Psoas muscle (tissue), 8 donors: ENCODE data around the gene ZNF414. TPM values are rescaled to one million over a fixed set of nuclear protein-coding genes. Genes with fewer than 3 reads are reported as not detected.

Source experiments
- ATAC-seq, 4 donors: fragments of 200-7000 bp; cut with Tn5 transposase; one replicate each; pipeline ENCODE4 v1.9.1; 2020; ENCODE audit warnings: moderate library complexity in 3 of 4, mild to moderate bottlenecking in 2 of 4
- DNase-seq, 2 donors: peaks; one replicate each; pipeline ENCODE4 v3.0.0-alpha.2; 2020
- H3K27ac ChIP-seq: fragments of 200-600 bp; one replicate; pipeline ENCODE4 v1.8.0; 2022
- H3K27me3 ChIP-seq, 3 donors: fragments of 200-600 bp in 1 of 3; one replicate each; pipeline versions ENCODE4 v1.6.1 to v1.8.0; 2013 to 2022; ENCODE audit warnings: low read length in 2 of 3, mild to moderate bottlenecking in 2 of 3, moderate library complexity in 1 of 3; ENCODE audit not compliant: insufficient read depth in 3 of 3
- H3K36me3 ChIP-seq, 2 donors: fragments of 200-600 bp in 1 of 2; one replicate each; pipeline versions ENCODE4 v1.6.1 to v1.8.0; 2013 to 2022; ENCODE audit warnings: low read depth in 1 of 2, mild to moderate bottlenecking in 1 of 2, moderate library complexity in 1 of 2; ENCODE audit not compliant: insufficient read depth in 1 of 2
- H3K4me1 ChIP-seq: fragments of 200-600 bp; one replicate; pipeline ENCODE4 v1.8.0; 2022
- H3K4me3 ChIP-seq: fragments of 200-600 bp; one replicate; pipeline ENCODE4 v1.8.0; 2022; ENCODE audit warnings: mild to moderate bottlenecking
- H3K9me3 ChIP-seq: fragments of 200-600 bp; one replicate; pipeline ENCODE4 v1.8.0; 2022
- CTCF ChIP-seq: fragments of 200-600 bp; IDR thresholded peaks from one replicate; pipeline ENCODE4 v1.8.0; 2022; ENCODE audit warnings: antibody characterized with exemption
- WGBS, 3 donors: extraction: QIAGEN DNeasy Blood & Tissue Kit; methylation state at CpG; one replicate each; pipeline versions ENCODE4 v1.1.6 to v1.1.7; 2013; 5-methylcytosine and 5-hydroxymethylcytosine counted together
- intact Hi-C, 2 donors: fragments of 100-400 bp; cut with DNase I; formaldehyde crosslinking; loops; one replicate each; pipeline versions ENCODE4 v1.11.0 to v1.14.2; 2022
- polyA plus RNA-seq, 3 donors: library from polyadenylated mRNA; stranded (reverse); fragments of 200-250 nt; gene quantifications; one replicate each; pipeline ENCODE4 v1.2.3, GENCODE V29; 2013
- total RNA-seq, 4 donors: library from RNA; stranded (reverse); fragmentation: NEBNext Ultra II Directional in 2 of 4; extraction: Animal tissue kit (Norgen Biotek cat#: 25700) in 2 of 4; gene quantifications; one replicate each; pipeline versions ENCODE4 v1.2.1 to v1.2.4, GENCODE V29; 2021 to 2023
- donor health status: healthy with polysubstance abuse.
- donor health status: DM: no; HTN: no; CAD: no; lungs with moderate emphysema.
- donor health status: Bipolar disorder and iron deficiency.
- donor health status: healthy.
- donor health status: DM: yes; HTN: yes; CAD: no.
- donor health status: DM: no; HTN: no; CAD: no.
- donor health status: DM: no; HTN: no; CAD: no.
- donor health status: DM: yes; HTN: yes; CAD: no.

ZNF414 gene
- total and polyA plus RNA-seq, 7 donors, result 10.4 to 21.6 (median 17.8) TPM

- intact Hi-C loops, result no loop called here
- no peak for DNase-seq
- no peaks in the 10 kb centered on the region for H3K27me3 ChIP-seq
- H3K4me1 ChIP-seq, result no peaks in the 10 kb centered on the region
- H3K4me3 ChIP-seq, result no peak overlapping the region
- 81 to 86% (median 85%) methylated on average over 38 to 41 of the region's 41 CpGs for WGBS, 3 donors
- no peak overlapping the region for H3K27ac ChIP-seq
- H3K36me3 ChIP-seq, result no peaks in the 10 kb centered on the region
- no peak for TF ChIP-seq CTCF
- no peak for ATAC-seq
- no peaks in the 10 kb centered on the region for H3K9me3 ChIP-seq
Observed at GRCh38 chr19:8499048-8499833, 14.7 kb downstream of the ZNF414 start.

DNA sequence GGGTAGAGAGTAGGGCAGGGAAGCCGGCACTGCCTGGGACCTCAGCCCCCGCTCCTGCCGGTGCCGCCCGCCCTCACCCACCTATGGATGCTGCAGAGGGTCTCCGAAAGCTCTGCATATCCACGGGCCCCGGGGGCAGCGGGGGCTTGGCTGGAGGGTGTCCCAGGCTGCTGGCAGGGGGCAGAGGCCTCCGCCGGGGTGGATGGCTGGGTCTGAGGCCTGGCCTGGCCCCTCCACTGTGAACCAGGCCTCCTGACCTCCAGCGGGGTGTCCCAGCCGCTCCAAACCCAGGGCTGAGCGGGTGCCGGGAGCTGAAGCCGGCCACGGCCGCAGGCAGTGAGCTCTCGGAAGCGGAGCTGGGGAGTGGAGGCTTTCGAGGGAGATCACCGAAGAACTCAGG, 15.7 kb downstream of the ZNF414 start:
- no peak for ATAC-seq
- H3K36me3 ChIP-seq, result no peaks in the 10 kb centered on the region
- intact Hi-C loops, result no loop called here
- no peaks in the 10 kb centered on the region for H3K4me1 ChIP-seq
- no peaks in the 10 kb centered on the region for H3K27me3 ChIP-seq
- H3K27ac ChIP-seq, result no peak overlapping the region
- no peak for DNase-seq
- WGBS, 3 donors, result 82 to 87% (median 85%) methylated on average over 21 to 22 of the region's 22 CpGs
- H3K4me3 ChIP-seq, result no peak overlapping the region
- TF ChIP-seq CTCF, result no peak
- no peaks in the 10 kb centered on the region for H3K9me3 ChIP-seq

- Histone ChIP-seq H3K4me1 (no peaks in the 10 kb centered on the region), H3K27me3 (no peaks in the 10 kb centered on the region), H3K36me3 (peaks cover 0 to 5% of the 10 kb centered on the region in 2 donors), H3K27ac (no peak overlapping the region), H3K4me3 (no peak overlapping the region), H3K9me3 (no peaks in the 10 kb centered on the region)
- WGBS, 3 donors, result 70 to 77% (median 76%) methylated on average over 7 of the region's 7 CpGs
- no peak for ATAC-seq
- intact Hi-C loops, result no loop called here
- TF ChIP-seq CTCF, result no peak
- no peak for DNase-seq
Observed at GRCh38 chr19:8494158-8494557, 19.8 kb downstream of the ZNF414 start.

DNA sequence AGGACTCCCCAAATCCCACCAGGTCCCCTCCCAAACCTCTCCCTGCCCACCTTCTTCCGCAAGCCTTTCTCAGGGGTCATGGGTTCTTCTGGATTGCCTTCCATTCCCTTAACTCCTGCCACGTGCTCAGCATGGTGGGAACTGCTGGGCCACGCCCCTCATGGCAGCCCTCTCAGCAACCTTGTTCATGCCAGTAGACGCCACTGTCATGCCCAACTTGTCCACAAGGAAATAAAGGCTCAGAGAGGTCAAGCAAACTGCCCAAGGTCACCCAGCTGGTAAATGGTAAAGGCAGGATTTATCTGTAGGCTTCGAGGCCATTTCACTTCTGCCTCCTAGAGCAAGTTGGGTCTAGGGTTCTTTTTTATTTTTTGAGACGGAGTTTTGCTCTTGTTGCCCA, 22.4 kb downstream of the ZNF414 start:
- H3K9me3 ChIP-seq, result no peaks in the 10 kb centered on the region

More for the DNA sequence above, 22.4 kb downstream of the ZNF414 start:
- Histone ChIP-seq H3K36me3 (peaks cover 0 to 31% of the 10 kb centered on the region in 2 donors), H3K4me1 (no peaks in the 10 kb centered on the region), H3K27me3 (no peaks in the 10 kb centered on the region), H3K4me3 (no peak overlapping the region), H3K27ac (no peak overlapping the region)
- no peak for DNase-seq
- intact Hi-C loops, result no loop called here
- 81 to 86% (median 84%) methylated on average over 6 of the region's 6 CpGs for WGBS, 3 donors
- peak in 1 of 4 donors; percentile 28 for ATAC-seq
- no peak for TF ChIP-seq CTCF
